HepG2 (cell line): ENCODE measurements around the gene KCNS1. TPM values are rescaled to one million over a fixed set of nuclear protein-coding genes. Genes with fewer than 3 reads are reported as not detected.

Source experiments
- ARID5B ChIP-seq: IDR thresholded peaks from 2 replicates; pipeline ENCODE4 v1.4.0; 2020; ENCODE audit warnings: mild to moderate bottlenecking, missing genetic modification reagents
- CEBPG ChIP-seq: IDR thresholded peaks from 2 replicates; pipeline ENCODE4 v1.6.1; 2016
- DDIT3 ChIP-seq: sonication (generic); formaldehyde crosslinking; IDR thresholded peaks from 2 replicates; pipeline ENCODE4 v1.4.0; 2020; ENCODE audit warnings: mild to moderate bottlenecking, missing genetic modification reagents
- DNMT3B ChIP-seq: conservative IDR thresholded peaks from 2 replicates; pipeline ENCODE4 v1.6.1; 2016; ENCODE audit warnings: missing biosample characterization, control low read depth
- FOSL2 ChIP-seq: sonication (generic); formaldehyde crosslinking; IDR thresholded peaks from 2 replicates; pipeline ENCODE4 v1.4.0; 2020; ENCODE audit warnings: missing genetic modification reagents
- FOXP1 ChIP-seq, 2 experiments: fragments of 450-650 bp in 1 of 2; IDR thresholded peaks; 2 replicates each; pipeline ENCODE4 v1.6.1; 2017 to 2018; ENCODE audit warnings: antibody characterized with exemption in 1 of 2
- GATAD1 ChIP-seq: IDR thresholded peaks from 2 replicates; pipeline ENCODE4 v1.6.1; 2016; ENCODE audit warnings: missing genetic modification reagents, missing compliant biosample characterization
- HOMEZ ChIP-seq: IDR thresholded peaks from 2 replicates; pipeline ENCODE4 v1.6.1; 2016; ENCODE audit warnings: low read depth
- MIER3 ChIP-seq: IDR thresholded peaks from 2 replicates; pipeline ENCODE4 v1.6.1; 2016; ENCODE audit warnings: missing compliant biosample characterization, borderline replicate concordance
- NFIB ChIP-seq: sonication (generic); formaldehyde crosslinking; IDR thresholded peaks from 2 replicates; pipeline ENCODE4 v1.9.0; 2021; ENCODE audit warnings: missing genetic modification reagents, mild to moderate bottlenecking, borderline replicate concordance
- PITX1 ChIP-seq: sonication (generic); formaldehyde crosslinking; IDR thresholded peaks from 2 replicates; pipeline ENCODE4 v1.5.1; 2020; ENCODE audit warnings: mild to moderate bottlenecking, missing genetic modification reagents
- SSRP1 ChIP-seq: IDR thresholded peaks from 2 replicates; pipeline ENCODE4 v1.6.1; 2016; ENCODE audit warnings: control low read depth
- THRA ChIP-seq: sonication (generic); formaldehyde crosslinking; IDR thresholded peaks from 2 replicates; pipeline ENCODE4 v1.4.0; 2020; ENCODE audit warnings: missing genetic modification reagents, borderline replicate concordance
- ZBTB38 ChIP-seq: sonication (generic); formaldehyde crosslinking; IDR thresholded peaks from 2 replicates; pipeline ENCODE4 v1.5.1; 2020; ENCODE audit warnings: mild to moderate bottlenecking, missing genetic modification reagents
- ZBTB39 ChIP-seq: sonication (generic); formaldehyde crosslinking; IDR thresholded peaks from 2 replicates; pipeline ENCODE4 v1.5.0; 2020; ENCODE audit warnings: missing genetic modification reagents
- ZNF136 ChIP-seq: sonication (generic); formaldehyde crosslinking; IDR thresholded peaks from 2 replicates; pipeline ENCODE4 v1.8.1; 2022; ENCODE audit warnings: low read depth, mild to moderate bottlenecking, moderate library complexity, missing genetic modification reagents
- ZNF564 ChIP-seq: sonication (generic); formaldehyde crosslinking; IDR thresholded peaks from 2 replicates; pipeline ENCODE4 v1.8.1; 2023; ENCODE audit warnings: mild to moderate bottlenecking, missing genetic modification reagents
- ZNF710 ChIP-seq: sonication (generic); formaldehyde crosslinking; IDR thresholded peaks from 2 replicates; pipeline ENCODE4 v1.5.0; 2020; ENCODE audit warnings: mild to moderate bottlenecking, missing genetic modification reagents, borderline replicate concordance
- polyA plus RNA-seq, 8 experiments: library from polyadenylated mRNA; depleted of rRNA in 3 of 8; stranded (reverse) in 7 of 8; unstranded in 1 of 8; fragments of >200 nt; fragmentation: Illumina TruSeq in 4 of 8; extraction: Trizol in 4 of 8; gene quantifications; 2 replicates each; pipeline versions ENCODE4 v1.2.1 to v1.2.3, GENCODE V29; 2011 to 2016; ENCODE audit warnings: low read depth in 4 of 8, missing spikeins in 1 of 8, mixed read lengths in 1 of 8; ENCODE audit not compliant: insufficient read depth in 1 of 8
- total RNA-seq, 5 experiments: library from RNA; depleted of rRNA; stranded (reverse); fragments of >200 nt; fragmentation: Illumina TruSeq; extraction: Trizol; gene quantifications; 2 replicates each; pipeline ENCODE4 v1.2.3, GENCODE V29; 2016; ENCODE audit warnings: low read depth in 1 of 5

Gene KCNS1
- total and polyA plus RNA-seq, 2 of the 13 experiments (the other 11 are each of a cell fraction or from before 2014, with no cell fraction given) = 0.03 TPM; not detected in 1

GRCh38 chr20:45077559-45077958, 23.4 kb downstream of the KCNS1 start (continued):
- TF ChIP-seq ZNF564 (CRISPR knock-in tag) = 0 out of 2 replicates have a peak, but pooled peaks have one; percentile 48
- no peak for TF ChIP-seq SSRP1 (CRISPR knock-in tag)
- TF ChIP-seq HOMEZ (CRISPR knock-in tag) = peak; percentile 71
- no peak for TF ChIP-seq NFIB (CRISPR knock-in tag)
- peak; percentile 90 for TF ChIP-seq PITX1
- TF ChIP-seq ARID5B (CRISPR knock-in tag) = peak; percentile 90
- TF ChIP-seq ZBTB38 (CRISPR knock-in tag) = no peak
- no peak for TF ChIP-seq ZBTB39
- peak; percentile 80 for TF ChIP-seq MIER3
- TF ChIP-seq CEBPG = no peak
- TF ChIP-seq FOXP1 (IDR thresholded peaks at IDR 0.05) = no peak
- TF ChIP-seq FOXP1 (CRISPR knock-in tag; IDR thresholded peaks at IDR 0.05) = peak; percentile 87
- peak; percentile 58 for TF ChIP-seq FOSL2 (CRISPR knock-in tag)
- TF ChIP-seq THRA (CRISPR knock-in tag) = peak; percentile 29; the same call in 1 of the 2 replicates
- no peak for TF ChIP-seq DDIT3 (CRISPR knock-in tag)
- no peak for TF ChIP-seq DNMT3B (CRISPR knock-in tag)
- peak; percentile 95 for TF ChIP-seq ZNF710 (CRISPR knock-in tag)
- peak; percentile 55; the same call in 1 of the 2 replicates for TF ChIP-seq GATAD1 (CRISPR knock-in tag)
- TF ChIP-seq ZNF136 (CRISPR knock-in tag) = peak; percentile 85; the same call in 1 of the 2 replicates
